MM.1S (cell line): ENCODE results near the gene MYL10.

ENCODE experiments used
- DNase-seq: peaks from one replicate; pipeline ENCODE4 v3.0.0-alpha.2; 2015
- H2AFZ ChIP-seq: fragments of 300-600 bp; sonication (generic); 2 replicates; pipeline ENCODE4 v1.6.0; 2016; ENCODE audit warnings: antibody characterized with exemption, low read length
- H3F3A ChIP-seq: fragments of 300-600 bp; sonication (generic); 2 replicates; pipeline ENCODE4 v1.6.1; 2016; ENCODE audit warnings: mild to moderate bottlenecking, antibody characterized with exemption, low read length, moderate library complexity, mixed read lengths; ENCODE audit not compliant: insufficient read depth
- H3K27ac ChIP-seq: fragments of 300-600 bp; sonication (generic); 2 replicates; pipeline ENCODE4 v1.5.1; 2016; ENCODE audit warnings: mild to moderate bottlenecking, low read length
- H3K27me3 ChIP-seq: fragments of 300-600 bp; sonication (generic); replicated peaks from 2 replicates; pipeline ENCODE4 v1.6.0; 2016; ENCODE audit warnings: low read length; ENCODE audit not compliant: insufficient read depth
- H3K36me3 ChIP-seq: fragments of 300-600 bp; sonication (generic); replicated peaks from 2 replicates; pipeline ENCODE4 v1.6.1; 2016; ENCODE audit warnings: mild to moderate bottlenecking, low read length, mixed read lengths; ENCODE audit not compliant: insufficient read depth
- H3K4me1 ChIP-seq: fragments of 300-600 bp; sonication (generic); 2 replicates; pipeline ENCODE4 v1.6.1; 2016; ENCODE audit warnings: low read length, mixed read lengths
- H3K4me2 ChIP-seq: fragments of 300-600 bp; sonication (generic); 2 replicates; pipeline ENCODE4 v1.6.0; 2016; ENCODE audit warnings: low read depth, low read length
- H3K4me3 ChIP-seq: fragments of 300-600 bp; sonication (generic); 2 replicates; pipeline ENCODE4 v1.5.1; 2016; ENCODE audit warnings: low read length, mixed read lengths
- H3K79me2 ChIP-seq: fragments of 300-600 bp; sonication (generic); 2 replicates; pipeline ENCODE4 v1.6.1; 2016; ENCODE audit warnings: mixed run types, low read length, mixed read lengths
- H3K9ac ChIP-seq: fragments of 300-600 bp; sonication (generic); 2 replicates; pipeline ENCODE4 v1.6.1; 2016; ENCODE audit warnings: low read length, mixed read lengths
- H3K9me2 ChIP-seq: fragments of 300-600 bp; sonication (generic); replicated peaks from 2 replicates; pipeline ENCODE4 v1.6.1; 2016; ENCODE audit warnings: mild to moderate bottlenecking, low read length, mixed read lengths; ENCODE audit not compliant: insufficient read depth
- H3K9me3 ChIP-seq: fragments of 300-600 bp; sonication (generic); replicated peaks from 2 replicates; pipeline ENCODE4 v1.6.1; 2016; ENCODE audit warnings: mild to moderate bottlenecking, low read length, mixed read lengths; ENCODE audit not compliant: insufficient read depth
- H4K20me1 ChIP-seq: fragments of 300-600 bp; sonication (generic); 2 replicates; pipeline ENCODE4 v1.6.1; 2016; ENCODE audit warnings: mild to moderate bottlenecking, low read length, moderate library complexity, mixed read lengths; ENCODE audit not compliant: insufficient read depth
- CTCF ChIP-seq: fragments of 300-600 bp; sonication (generic); IDR thresholded peaks from 2 replicates; pipeline ENCODE4 v1.5.1; 2016; ENCODE audit warnings: antibody characterized with exemption, low read length, mixed read lengths
- EZH2 ChIP-seq: fragments of 300-600 bp; sonication (generic); optimal IDR thresholded peaks from 2 replicates; pipeline ENCODE3; 2017; ENCODE audit warnings: low read depth, mild to moderate bottlenecking, antibody characterized with exemption, low read length, mixed read lengths
- EZH2phosphoT487 ChIP-seq: fragments of 300-600 bp; sonication (generic); IDR thresholded peaks from 2 replicates; pipeline ENCODE4 v1.6.1; 2018; ENCODE audit warnings: antibody characterized with exemption, low read length

MYL10 gene

GRCh38 chr7:101578552-101578951, 50.5 kb downstream of the MYL10 start:
- H3K27ac ChIP-seq: no peak overlapping the region
- H3K4me1 ChIP-seq: no peaks in the 10 kb centered on the region
- no peak overlapping the region for H3K4me3 ChIP-seq
- H3K9me2 ChIP-seq: no peaks in the 10 kb centered on the region
- no peaks in the 10 kb centered on the region for H3K79me2 ChIP-seq
- no peaks in the 10 kb centered on the region for H3K9me3 ChIP-seq
- no peaks in the 10 kb centered on the region for H3K36me3 ChIP-seq
- H3K4me2 ChIP-seq: no peak overlapping the region
- TF ChIP-seq EZH2: no peak
- TF ChIP-seq EZH2phosphoT487: no peak
- no peak for TF ChIP-seq CTCF
- no peak for DNase-seq
- no peaks in the 10 kb centered on the region; the same call in 1 of the 2 replicates for H3K27me3 ChIP-seq
- H4K20me1 ChIP-seq: no peaks in the 10 kb centered on the region
- no peaks in the 10 kb centered on the region for H3F3A ChIP-seq
- H3K9ac ChIP-seq: no peak overlapping the region
- H2AFZ ChIP-seq: no peak overlapping the region

GRCh38 chr7:101576998-101577397, 52.1 kb downstream of the MYL10 start:
- DNase-seq: no peak
- Histone ChIP-seq H3K27ac (no peak overlapping the region), H3K4me2 (no peak overlapping the region), H3K27me3 (0 out of 2 replicates have a peak, but pooled peaks cover 3% of the 10 kb centered on the region), H3K4me3 (no peak overlapping the region), H3K9ac (no peak overlapping the region), H3F3A (no peaks in the 10 kb centered on the region), H3K4me1 (no peaks in the 10 kb centered on the region), H3K9me3 (no peaks in the 10 kb centered on the region), H3K9me2 (no peaks in the 10 kb centered on the region), H3K36me3 (no peaks in the 10 kb centered on the region), H3K79me2 (no peaks in the 10 kb centered on the region), H4K20me1 (no peaks in the 10 kb centered on the region), H2AFZ (no peak overlapping the region)
- TF ChIP-seq EZH2phosphoT487: no peak
- TF ChIP-seq CTCF: no peak
- no peak for TF ChIP-seq EZH2

GRCh38 chr7:101575721-101576120, 53.4 kb downstream of the MYL10 start:
- H3K79me2 ChIP-seq: no peaks in the 10 kb centered on the region
- no peak for DNase-seq
- no peaks in the 10 kb centered on the region for H3K9me2 ChIP-seq
- no peak overlapping the region for H3K4me2 ChIP-seq
- no peaks in the 10 kb centered on the region for H3K9me3 ChIP-seq
- no peak overlapping the region for H3K4me3 ChIP-seq
- no peak overlapping the region for H3K27ac ChIP-seq
- 0 out of 2 replicates have a peak, but pooled peaks cover 8% of the 10 kb centered on the region for H3K27me3 ChIP-seq
- no peaks in the 10 kb centered on the region for H3K36me3 ChIP-seq
- H3K4me1 ChIP-seq: no peaks in the 10 kb centered on the region
- H3F3A ChIP-seq: no peaks in the 10 kb centered on the region
- no peak overlapping the region for H3K9ac ChIP-seq
- no peak overlapping the region for H2AFZ ChIP-seq
- TF ChIP-seq EZH2 (no peak), EZH2phosphoT487 (no peak), CTCF (no peak)
- no peaks in the 10 kb centered on the region for H4K20me1 ChIP-seq

- H3K79me2 ChIP-seq: no peaks in the 10 kb centered on the region
- no peak overlapping the region for H3K9ac ChIP-seq
- no peaks in the 10 kb centered on the region for H3F3A ChIP-seq
- H3K27ac ChIP-seq: no peak overlapping the region
- H2AFZ ChIP-seq: no peak overlapping the region
- 0 out of 2 replicates have a peak, but pooled peaks cover 8% of the 10 kb centered on the region for H3K27me3 ChIP-seq
- no peak overlapping the region for H3K4me2 ChIP-seq
- no peaks in the 10 kb centered on the region for H3K9me3 ChIP-seq
- H3K9me2 ChIP-seq: no peaks in the 10 kb centered on the region
- H3K4me1 ChIP-seq: no peaks in the 10 kb centered on the region
- H3K36me3 ChIP-seq: no peaks in the 10 kb centered on the region
- H4K20me1 ChIP-seq: no peaks in the 10 kb centered on the region
- TF ChIP-seq EZH2 (no peak), CTCF (no peak), EZH2phosphoT487 (no peak)
- no peak overlapping the region for H3K4me3 ChIP-seq
- no peak for DNase-seq
These were observed 53.9 kb downstream of the MYL10 start for GRCh38 chr7:101575168-101575567.
